NCI-H1417 treated with DMSO at 0.1 percent for 48 hours (cell line): ENCODE measurements around the gene MPEG1.

Source experiments
- DNase-seq: peaks from one replicate; lab custom pipeline; 2025; lab: John Stamatoyannopoulos, UW

The MPEG1 gene

GRCh38 chr11:59212744-59213631 is at the start of gene MPEG1:
Gene MPEG1, minus strand, starts transcription at chr11:59212927. Its CDS starts 62 bp downstream, at chr11:59212865.
- DNase-seq: no peak

- DNase-seq: no peak
Measured at GRCh38 chr11:59262177-59262818, 49.6 kb upstream of the MPEG1 start.

GRCh38 chr11:59261150-59261549 is 48.4 kb upstream of the MPEG1 start:
- DNase-seq: no peak

GRCh38 chr11:59259867-59260475 is 47.2 kb upstream of the MPEG1 start:
- DNase-seq: no peak

- DNase-seq: no peak
Measured at GRCh38 chr11:59259047-59259446, 46.3 kb upstream of the MPEG1 start.

- DNase-seq: no peak
Measured at GRCh38 chr11:59255281-59255680, 42.6 kb upstream of the MPEG1 start.

GRCh38 chr11:59254286-59254685 is 41.6 kb upstream of the MPEG1 start:
- DNase-seq: no peak

- DNase-seq: no peak
Measured at GRCh38 chr11:59253001-59253400, 40.3 kb upstream of the MPEG1 start.

- no peak for DNase-seq
Measured at GRCh38 chr11:59249535-59249934, 36.8 kb upstream of the MPEG1 start.

- DNase-seq: no peak
Measured at GRCh38 chr11:59247531-59248227, 35.0 kb upstream of the MPEG1 start.

GRCh38 chr11:59243633-59244032 is 30.9 kb upstream of the MPEG1 start:
- DNase-seq: no peak

- no peak for DNase-seq
Measured at GRCh38 chr11:59240322-59240721, 27.6 kb upstream of the MPEG1 start.

- no peak for DNase-seq
Measured at GRCh38 chr11:59226396-59226795, 13.7 kb upstream of the MPEG1 start.

- no peak for DNase-seq
Measured at GRCh38 chr11:59225017-59225416, 12.3 kb upstream of the MPEG1 start.

GRCh38 chr11:59224351-59224928 is 11.7 kb upstream of the MPEG1 start:
- no peak for DNase-seq

- DNase-seq: no peak
Measured at GRCh38 chr11:59223611-59224010, 10.9 kb upstream of the MPEG1 start.

GRCh38 chr11:59223177-59223576 is 10.4 kb upstream of the MPEG1 start:
- no peak for DNase-seq

- no peak for DNase-seq
Measured at GRCh38 chr11:59222464-59223060, 9.8 kb upstream of the MPEG1 start.

- DNase-seq: no peak
Measured at GRCh38 chr11:59221441-59221840, 8.7 kb upstream of the MPEG1 start.

- no peak for DNase-seq
Measured at GRCh38 chr11:59219836-59220235, 7.1 kb upstream of the MPEG1 start.

GRCh38 chr11:59218893-59219292 is 6.2 kb upstream of the MPEG1 start:
- DNase-seq: no peak

- DNase-seq: no peak
Measured at GRCh38 chr11:59218319-59218718, 5.6 kb upstream of the MPEG1 start.
